ENCODE measurements around the gene CABP4. TPM values are rescaled to one million over a fixed set of nuclear protein-coding genes. Genes with fewer than 3 reads are reported as not detected.

CABP4 gene
- total RNA-seq, 2 experiments from 2014 or later: 0.96 to 3.4 TPM

- Mint-ChIP-seq H3K27ac (peak overlapping the region; percentile 78), H3K9me3 (ENCODE audit: low read depth) (no peaks in the 10 kb centered on the region), H3K4me1 (peaks cover 56% of the 10 kb centered on the region), H3K36me3 (peaks cover 42% of the 10 kb centered on the region), H3K27me3 (no peaks in the 10 kb centered on the region), H3K4me3 (peak overlapping the region; percentile 95)
- CTCF ChIA-PET: interaction anchor here (0.6 to 8.0 kb wide), 3 partner anchors 14 to 160 kb away, joined by 3 to 96 read pairs (median 4); partner anchors contain the start of genes PPP1CA and TBC1D10C
- peak; percentile 57 for DNase-seq
- no peak for ATAC-seq
Measured at GRCh38 chr11:67434395-67434881, 20.7 kb upstream of the CABP4 start.

GRCh38 chr11:67435031-67435726 lies 20.0 kb upstream of the CABP4 start:
- Mint-ChIP-seq H3K9me3 (ENCODE audit: low read depth) (no peaks in the 10 kb centered on the region), H3K4me1 (peaks cover 58% of the 10 kb centered on the region), H3K27me3 (no peaks in the 10 kb centered on the region), H3K27ac (peak overlapping the region; percentile 91), H3K4me3 (peak overlapping the region; percentile 95), H3K36me3 (peaks cover 42% of the 10 kb centered on the region)
- no peak for ATAC-seq
- CTCF ChIA-PET: interaction anchor here (1.0 to 8.0 kb wide), 3 partner anchors 15 to 32 kb away, joined by 3 to 96 read pairs (median 32); partner anchors contain the start of genes PPP1CA and TBC1D10C
- peak; percentile 58 for DNase-seq

- ATAC-seq: peak; percentile 7
- no peaks in the 10 kb centered on the region for H3K27me3 Mint-ChIP-seq
- DNase-seq: no peak
- CTCF ChIA-PET: interaction anchor here (1.1 to 8.0 kb wide), 5 partner anchors 28 to 70 kb away, joined by 3 to 96 read pairs (median 12); partner anchors contain the start of genes PITPNM1, PPP1CA and TBC1D10C
- peaks cover 38% of the 10 kb centered on the region for H3K36me3 Mint-ChIP-seq
- H3K4me3 Mint-ChIP-seq: peak overlapping the region; percentile 95
- H3K9me3 Mint-ChIP-seq (ENCODE audit: low read depth): no peaks in the 10 kb centered on the region
- H3K27ac Mint-ChIP-seq: peak overlapping the region; percentile 91
- H3K4me1 Mint-ChIP-seq: peaks cover 61% of the 10 kb centered on the region
Measured at GRCh38 chr11:67435727-67436458, 19.3 kb upstream of the CABP4 start.

- H3K4me1 Mint-ChIP-seq: peaks cover 65% of the 10 kb centered on the region
- no peaks in the 10 kb centered on the region for H3K27me3 Mint-ChIP-seq
- ATAC-seq (peak; percentile 46), DNase-seq (peak; percentile 91)
- peak overlapping the region; percentile 91 for H3K27ac Mint-ChIP-seq
- H3K36me3 Mint-ChIP-seq: peaks cover 37% of the 10 kb centered on the region
- CTCF ChIA-PET: interaction anchor here (0.9 to 8.0 kb wide), 12 partner anchors 13 to 84 kb away, joined by 3 to 96 read pairs (median 8); partner anchors contain the start of genes AIP, PITPNM1, PPP1CA and TBC1D10C
- H3K9me3 Mint-ChIP-seq (ENCODE audit: low read depth): no peaks in the 10 kb centered on the region
- peak overlapping the region; percentile 95 for H3K4me3 Mint-ChIP-seq
Measured at GRCh38 chr11:67436459-67437081, 18.6 kb upstream of the CABP4 start.

GRCh38 chr11:67437082-67437808 lies 17.9 kb upstream of the CABP4 start, which contains the start of gene PTPRCAP:
Gene PTPRCAP (minus strand): TSS chr11:67437682. CDS start chr11:67437619, 63 bp downstream.
- Mint-ChIP-seq H3K36me3 (peaks cover 30% of the 10 kb centered on the region), H3K4me1 (peaks cover 64% of the 10 kb centered on the region), H3K4me3 (peak within 1 kb of the TSS; percentile 95), H3K27me3 (no peaks in the 10 kb centered on the region), H3K27ac (peak within 1 kb of the TSS; percentile 91), H3K9me3 (ENCODE audit: low read depth) (no peaks in the 10 kb centered on the region)
- DNase-seq (peak; percentile 90), ATAC-seq (peak; percentile 46)
- CTCF ChIA-PET: interaction anchor here (0.7 to 8.0 kb wide), 20 partner anchors 9 to 120 kb away, joined by 3 to 96 read pairs (median 6); partner anchors contain the start of genes AIP, PITPNM1, PPP1CA and RAD9A

GRCh38 chr11:67437809-67438157 lies 17.4 kb upstream of the CABP4 start:
- ATAC-seq (no peak), DNase-seq (no peak)
- Mint-ChIP-seq H3K27ac (peak overlapping the region; percentile 91), H3K9me3 (ENCODE audit: low read depth) (no peaks in the 10 kb centered on the region), H3K36me3 (peaks cover 30% of the 10 kb centered on the region), H3K27me3 (no peaks in the 10 kb centered on the region), H3K4me1 (peaks cover 62% of the 10 kb centered on the region), H3K4me3 (peak overlapping the region; percentile 95)
- CTCF ChIA-PET: interaction anchor here (0.7 to 8.0 kb wide), 20 partner anchors 10 to 120 kb away, joined by 3 to 96 read pairs (median 6); partner anchors contain the start of genes AIP, PITPNM1, PPP1CA and RAD9A

- DNase-seq (peak; percentile 91), ATAC-seq (peak; percentile 61)
- peaks cover 57% of the 10 kb centered on the region for H3K4me1 Mint-ChIP-seq
- H3K4me3 Mint-ChIP-seq: peak overlapping the region; percentile 95
- H3K36me3 Mint-ChIP-seq: peaks cover 30% of the 10 kb centered on the region
- peak overlapping the region; percentile 93 for H3K27ac Mint-ChIP-seq
- no peaks in the 10 kb centered on the region for H3K9me3 Mint-ChIP-seq (ENCODE audit: low read depth)
- H3K27me3 Mint-ChIP-seq: no peaks in the 10 kb centered on the region
- CTCF ChIA-PET: interaction anchor here (0.7 to 8.0 kb wide), 22 partner anchors 10 to 121 kb away, joined by 3 to 96 read pairs (median 5); partner anchors contain the start of genes AIP, PPP1CA, RAD9A and RPS6KB2
Measured at GRCh38 chr11:67438158-67438902, 16.8 kb upstream of the CABP4 start.

GRCh38 chr11:67439321-67440228 lies 15.6 kb upstream of the CABP4 start:
- peak overlapping the region; percentile 93 for H3K27ac Mint-ChIP-seq
- H3K4me3 Mint-ChIP-seq: peak overlapping the region; percentile 95
- peaks cover 54% of the 10 kb centered on the region for H3K4me1 Mint-ChIP-seq
- peaks cover 23% of the 10 kb centered on the region for H3K36me3 Mint-ChIP-seq
- H3K9me3 Mint-ChIP-seq (ENCODE audit: low read depth): no peaks in the 10 kb centered on the region
- DNase-seq (peak; percentile 59), ATAC-seq (no peak)
- H3K27me3 Mint-ChIP-seq: no peaks in the 10 kb centered on the region
- CTCF ChIA-PET: interaction anchor here (0.9 to 8.0 kb wide), 13 partner anchors 11 to 78 kb away, joined by 3 to 96 read pairs (median 4); partner anchors contain the start of genes GPR152, PPP1CA, RPS6KB2 and TBC1D10C

- CTCF ChIA-PET: interaction anchor here (1.2 to 1.9 kb wide), 3 partner anchors 12 to 39 kb away, joined by 3 to 8 read pairs (median 5); partner anchors contain the start of genes GPR152, PPP1CA and RPS6KB2
- Mint-ChIP-seq H3K27me3 (no peaks in the 10 kb centered on the region), H3K4me1 (peaks cover 58% of the 10 kb centered on the region), H3K36me3 (peaks cover 19% of the 10 kb centered on the region), H3K9me3 (ENCODE audit: low read depth) (no peaks in the 10 kb centered on the region), H3K4me3 (peak overlapping the region; percentile 95), H3K27ac (peak overlapping the region; percentile 93)
- no peak for ATAC-seq
- DNase-seq: no peak
Measured at GRCh38 chr11:67440229-67441097, 14.7 kb upstream of the CABP4 start.

- Mint-ChIP-seq H3K27ac (peak overlapping the region; percentile 29), H3K9me3 (ENCODE audit: low read depth) (no peaks in the 10 kb centered on the region), H3K4me3 (peak overlapping the region; percentile 8), H3K4me1 (peaks cover 61% of the 10 kb centered on the region), H3K36me3 (peaks cover 13% of the 10 kb centered on the region), H3K27me3 (no peaks in the 10 kb centered on the region)
- DNase-seq (no peak), ATAC-seq (no peak)
- CTCF ChIA-PET: interaction anchor here (0.6 to 1.9 kb wide), 2 partner anchors 12 to 40 kb away, joined by 3 to 8 read pairs; partner anchors contain the start of gene PPP1CA
Measured at GRCh38 chr11:67441098-67441563, 14.0 kb upstream of the CABP4 start.

All from activated CD8-positive, alpha-beta memory T cell treated with anti-CD3 and anti-CD28 coated beads, Interleukin-2, amount 10 ng/mL, durations not matched to agents 7 days and 5 days (primary cell).